Liver (tissue), 9 donors: ENCODE data around the gene PIGV. TPM values are rescaled to one million over a fixed set of nuclear protein-coding genes. Genes with fewer than 3 reads are reported as not detected.

Experiments used
- DNase-seq: peaks from one replicate; pipeline ENCODE4 v3.0.0-alpha.2; 2017; ENCODE audit warnings: low spot score
- H3K27ac ChIP-seq, 2 donors: one replicate each; pipeline ENCODE4 v1.7.0; 2013; ENCODE audit warnings: inconsistent platforms in 2 of 2, low read length in 2 of 2, control low read depth in 1 of 2, low read depth in 1 of 2, mild to moderate bottlenecking in 1 of 2
- H3K27me3 ChIP-seq, 4 donors: one replicate each; pipeline versions ENCODE4 v1.6.1 to v1.7.0; 2013; ENCODE audit warnings: low read length in 3 of 4, inconsistent platforms in 1 of 4, mild to moderate bottlenecking in 1 of 4, moderate library complexity in 1 of 4; ENCODE audit not compliant: control insufficient read depth in 4 of 4, insufficient read depth in 4 of 4
- H3K36me3 ChIP-seq, 4 donors: one replicate each; pipeline versions ENCODE4 v1.6.1 to v1.7.0; 2013; ENCODE audit warnings: low read length in 3 of 4, mild to moderate bottlenecking in 3 of 4, low read depth in 1 of 4, moderate library complexity in 1 of 4; ENCODE audit not compliant: control insufficient read depth in 4 of 4, insufficient read depth in 3 of 4
- H3K4me1 ChIP-seq, 4 donors: one replicate each; pipeline versions ENCODE4 v1.6.1 to v1.7.0; 2013; ENCODE audit warnings: low read length in 3 of 4, mild to moderate bottlenecking in 3 of 4, moderate library complexity in 1 of 4; ENCODE audit not compliant: control insufficient read depth in 4 of 4, insufficient read depth in 4 of 4
- H3K4me3 ChIP-seq, 3 donors: one replicate each; pipeline versions ENCODE4 v1.6.1 to v1.7.0; 2013; ENCODE audit warnings: low read length in 3 of 3, control low read depth in 1 of 3, low read depth in 1 of 3, mild to moderate bottlenecking in 1 of 3
- H3K9ac ChIP-seq, 2 donors: one replicate each; pipeline ENCODE4 v1.7.0; 2013; ENCODE audit warnings: low read length in 2 of 2, mild to moderate bottlenecking in 2 of 2, moderate library complexity in 2 of 2, control low read depth in 1 of 2, low read depth in 1 of 2
- H3K9me3 ChIP-seq, 4 donors: one replicate each; pipeline versions ENCODE4 v1.6.1 to v1.7.0; 2013; ENCODE audit warnings: low read length in 3 of 4; ENCODE audit not compliant: control insufficient read depth in 4 of 4
- CTCF ChIP-seq: fragments of 150-350 bp; IDR thresholded peaks from 2 replicates; pipeline ENCODE4 v1.5.1; 2017; ENCODE audit warnings: improper control_type of control experiment, low read depth, low read length; ENCODE audit not compliant: missing input control
- EGR1 ChIP-seq, 2 donors: IDR thresholded peaks; 2 replicates each; pipeline ENCODE4 v1.6.1; 2016 to 2018; ENCODE audit warnings: antibody characterized with exemption in 2 of 2, low read depth in 2 of 2
- FOXA1 ChIP-seq: IDR thresholded peaks from 2 replicates; pipeline ENCODE4 v1.6.1; 2016; ENCODE audit warnings: antibody characterized with exemption
- FOXA2 ChIP-seq: IDR thresholded peaks from 2 replicates; pipeline ENCODE4 v1.6.1; 2016; ENCODE audit warnings: antibody characterized with exemption
- GABPA ChIP-seq, 2 donors: IDR thresholded peaks in 1 of 2; conservative IDR thresholded peaks in 1 of 2; 2 replicates each; pipeline ENCODE4 v1.6.1; 2016; ENCODE audit warnings: antibody characterized with exemption in 2 of 2, mild to moderate bottlenecking in 1 of 2, moderate library complexity in 1 of 2
- HNF4A ChIP-seq, 2 donors: conservative IDR thresholded peaks; 2 replicates each; pipeline ENCODE4 v1.6.1; 2016; ENCODE audit warnings: antibody characterized with exemption in 2 of 2, mild to moderate bottlenecking in 2 of 2
- HNF4G ChIP-seq: IDR thresholded peaks from 2 replicates; pipeline ENCODE4 v1.6.1; 2016; ENCODE audit warnings: antibody characterized with exemption
- JUND ChIP-seq, 2 donors: IDR thresholded peaks; 2 replicates each; pipeline ENCODE4 v1.6.1; 2016; ENCODE audit warnings: antibody characterized with exemption in 2 of 2
- MAX ChIP-seq: IDR thresholded peaks from 2 replicates; pipeline ENCODE4 v1.6.1; 2016; ENCODE audit warnings: antibody characterized with exemption
- NR2F2 ChIP-seq: IDR thresholded peaks from 2 replicates; pipeline ENCODE4 v1.6.1; 2016; ENCODE audit warnings: antibody characterized with exemption
- RAD21 ChIP-seq, 2 donors: IDR thresholded peaks; 2 replicates each; pipeline ENCODE4 v1.6.1; 2016; ENCODE audit warnings: antibody characterized with exemption in 2 of 2, mild to moderate bottlenecking in 2 of 2
- RXRA ChIP-seq, 2 donors: IDR thresholded peaks; 2 replicates each; pipeline ENCODE4 v1.6.1; 2017 to 2018; ENCODE audit warnings: antibody characterized with exemption in 2 of 2, mild to moderate bottlenecking in 1 of 2
- SP1 ChIP-seq: IDR thresholded peaks from 2 replicates; pipeline ENCODE4 v1.6.1; 2018; ENCODE audit warnings: antibody characterized with exemption, mild to moderate bottlenecking
- TAF1 ChIP-seq: conservative IDR thresholded peaks from 2 replicates; pipeline ENCODE4 v1.6.1; 2016; ENCODE audit warnings: antibody characterized with exemption, mild to moderate bottlenecking
- YY1 ChIP-seq: IDR thresholded peaks from 2 replicates; pipeline ENCODE4 v1.6.1; 2016; ENCODE audit warnings: antibody characterized with exemption, mild to moderate bottlenecking
- WGBS: extraction: QIAGEN DNeasy Blood & Tissue Kit; methylation state at CpG from one replicate; pipeline ENCODE4 v1.1.7; 2013; 5-methylcytosine and 5-hydroxymethylcytosine counted together
- polyA plus RNA-seq, 2 donors: library from polyadenylated mRNA; stranded (reverse) in 1 of 2; unstranded in 1 of 2; fragments of 200-250 nt in 1 of 2; fragments of >200 nt in 1 of 2; fragmentation: Nextera tagmentation in 1 of 2; extraction: Ambion mirVana in 1 of 2; gene quantifications; one replicate each; pipeline versions ENCODE4 v1.2.1 to v1.2.3, GENCODE V29; 2013 to 2015
- total RNA-seq, 2 donors: library from RNA; depleted of rRNA; stranded (reverse); fragments of >200 nt; gene quantifications; one replicate each; pipeline ENCODE4 v1.2.3, GENCODE V29; 2014
- TF ChIP-seq, protein P1 (sequence below): IDR thresholded peaks from 2 replicates; pipeline ENCODE4 v1.6.1; 2016; ENCODE audit warnings: antibody characterized with exemption
- TF ChIP-seq, protein P2 (sequence below): IDR thresholded peaks from 2 replicates; pipeline ENCODE4 v1.6.1; 2016; ENCODE audit warnings: antibody characterized with exemption
- TF ChIP-seq, protein P3 (sequence below): IDR thresholded peaks from 2 replicates; pipeline ENCODE4 v1.6.1; 2016; ENCODE audit warnings: antibody characterized with exemption, mild to moderate bottlenecking
- donor health status: healthy.
- donor health status: healthy.
- donor health status: healthy.
- donor health status: healthy.
- donor health status: healthy.

Gene PIGV
- total and polyA plus RNA-seq, 4 donors, result 13.9 to 24.3 (median 14.8) TPM

- H3K27me3 ChIP-seq, result no peaks in the 10 kb centered on the region
- no peak overlapping the region for H3K9ac ChIP-seq
- no peak for TF ChIP-seq RAD21 (IDR thresholded peaks at IDR 0.05)
- TF ChIP-seq, protein P1, sequence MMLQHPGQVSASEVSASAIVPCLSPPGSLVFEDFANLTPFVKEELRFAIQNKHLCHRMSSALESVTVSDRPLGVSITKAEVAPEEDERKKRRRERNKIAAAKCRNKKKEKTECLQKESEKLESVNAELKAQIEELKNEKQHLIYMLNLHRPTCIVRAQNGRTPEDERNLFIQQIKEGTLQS, result no peak
- TF ChIP-seq SP1, result no peak
- TF ChIP-seq EGR1 (IDR thresholded peaks at IDR 0.05; ENCODE audit: low read depth in 2 of 2), result no peak
- no peak for TF ChIP-seq MAX
- TF ChIP-seq FOXA2, result no peak
- no peak for TF ChIP-seq RXRA (IDR thresholded peaks at IDR 0.05)
- TF ChIP-seq FOXA1, result no peak
- TF ChIP-seq CTCF, result no peak
- no peak for TF ChIP-seq HNF4A (conservative IDR thresholded peaks at IDR 0.05)
- TF ChIP-seq TAF1, result no peak
- no peak for TF ChIP-seq YY1
- no peak for TF ChIP-seq NR2F2
- TF ChIP-seq HNF4G, result no peak
- no peak for TF ChIP-seq JUND (IDR thresholded peaks at IDR 0.05)
- no peak for TF ChIP-seq GABPA (IDR thresholded peaks at IDR 0.05 in 1 of 2, conservative IDR thresholded peaks at IDR 0.05 in 1 of 2)
- TF ChIP-seq, protein P2, sequence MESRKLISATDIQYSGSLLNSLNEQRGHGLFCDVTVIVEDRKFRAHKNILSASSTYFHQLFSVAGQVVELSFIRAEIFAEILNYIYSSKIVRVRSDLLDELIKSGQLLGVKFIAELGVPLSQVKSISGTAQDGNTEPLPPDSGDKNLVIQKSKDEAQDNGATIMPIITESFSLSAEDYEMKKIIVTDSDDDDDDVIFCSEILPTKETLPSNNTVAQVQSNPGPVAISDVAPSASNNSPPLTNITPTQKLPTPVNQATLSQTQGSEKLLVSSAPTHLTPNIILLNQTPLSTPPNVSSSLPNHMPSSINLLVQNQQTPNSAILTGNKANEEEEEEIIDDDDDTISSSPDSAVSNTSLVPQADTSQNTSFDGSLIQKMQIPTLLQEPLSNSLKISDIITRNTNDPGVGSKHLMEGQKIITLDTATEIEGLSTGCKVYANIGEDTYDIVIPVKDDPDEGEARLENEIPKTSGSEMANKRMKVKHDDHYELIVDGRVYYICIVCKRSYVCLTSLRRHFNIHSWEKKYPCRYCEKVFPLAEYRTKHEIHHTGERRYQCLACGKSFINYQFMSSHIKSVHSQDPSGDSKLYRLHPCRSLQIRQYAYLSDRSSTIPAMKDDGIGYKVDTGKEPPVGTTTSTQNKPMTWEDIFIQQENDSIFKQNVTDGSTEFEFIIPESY, result no peak
- TF ChIP-seq, protein P3, sequence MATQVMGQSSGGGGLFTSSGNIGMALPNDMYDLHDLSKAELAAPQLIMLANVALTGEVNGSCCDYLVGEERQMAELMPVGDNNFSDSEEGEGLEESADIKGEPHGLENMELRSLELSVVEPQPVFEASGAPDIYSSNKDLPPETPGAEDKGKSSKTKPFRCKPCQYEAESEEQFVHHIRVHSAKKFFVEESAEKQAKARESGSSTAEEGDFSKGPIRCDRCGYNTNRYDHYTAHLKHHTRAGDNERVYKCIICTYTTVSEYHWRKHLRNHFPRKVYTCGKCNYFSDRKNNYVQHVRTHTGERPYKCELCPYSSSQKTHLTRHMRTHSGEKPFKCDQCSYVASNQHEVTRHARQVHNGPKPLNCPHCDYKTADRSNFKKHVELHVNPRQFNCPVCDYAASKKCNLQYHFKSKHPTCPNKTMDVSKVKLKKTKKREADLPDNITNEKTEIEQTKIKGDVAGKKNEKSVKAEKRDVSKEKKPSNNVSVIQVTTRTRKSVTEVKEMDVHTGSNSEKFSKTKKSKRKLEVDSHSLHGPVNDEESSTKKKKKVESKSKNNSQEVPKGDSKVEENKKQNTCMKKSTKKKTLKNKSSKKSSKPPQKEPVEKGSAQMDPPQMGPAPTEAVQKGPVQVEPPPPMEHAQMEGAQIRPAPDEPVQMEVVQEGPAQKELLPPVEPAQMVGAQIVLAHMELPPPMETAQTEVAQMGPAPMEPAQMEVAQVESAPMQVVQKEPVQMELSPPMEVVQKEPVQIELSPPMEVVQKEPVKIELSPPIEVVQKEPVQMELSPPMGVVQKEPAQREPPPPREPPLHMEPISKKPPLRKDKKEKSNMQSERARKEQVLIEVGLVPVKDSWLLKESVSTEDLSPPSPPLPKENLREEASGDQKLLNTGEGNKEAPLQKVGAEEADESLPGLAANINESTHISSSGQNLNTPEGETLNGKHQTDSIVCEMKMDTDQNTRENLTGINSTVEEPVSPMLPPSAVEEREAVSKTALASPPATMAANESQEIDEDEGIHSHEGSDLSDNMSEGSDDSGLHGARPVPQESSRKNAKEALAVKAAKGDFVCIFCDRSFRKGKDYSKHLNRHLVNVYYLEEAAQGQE, result no peak
- peaks cover 11 to 44% (median 33%) of the 10 kb centered on the region in 4 donors for H3K4me1 ChIP-seq
- WGBS, result 56% methylated on average over 3 of the region's 3 CpGs
- DNase-seq, result no peak
- H3K36me3 ChIP-seq, result no peaks in the 10 kb centered on the region
- H3K27ac ChIP-seq, result no peak overlapping the region
- H3K4me3 ChIP-seq, result no peak overlapping the region
- no peaks in the 10 kb centered on the region for H3K9me3 ChIP-seq
Measured at GRCh38 chr1:26824731-26825130, 37.0 kb downstream of the PIGV start.
